H9 (cell line): ENCODE measurements around the gene GRID1. TPM values are rescaled to one million over a fixed set of nuclear protein-coding genes. Genes with fewer than 3 reads are reported as not detected.
A peak's percentile ranks its signal among the peaks of the same experiment; 100 is the strongest.

Source experiments
- DNase-seq: peaks from one replicate; pipeline ENCODE4 v3.0.0-alpha.2; 2017
- H2AFZ ChIP-seq: one replicate; pipeline ENCODE4 v1.6.1; 2013; ENCODE audit warnings: mild to moderate bottlenecking, low read length, control low read depth, moderate library complexity
- H2AK5ac ChIP-seq: 2 replicates; pipeline ENCODE4 v1.6.1; 2013; ENCODE audit warnings: low read length, control low read depth, mixed read lengths; ENCODE audit not compliant: insufficient read length
- H2BK120ac ChIP-seq: one replicate; pipeline ENCODE4 v1.6.1; 2013; ENCODE audit warnings: low read depth, mild to moderate bottlenecking, low read length, control low read depth, inconsistent platforms; ENCODE audit not compliant: poor library complexity, severe bottlenecking
- H2BK12ac ChIP-seq: 2 replicates; pipeline ENCODE4 v1.6.1; 2013; ENCODE audit warnings: low read length, control low read depth, mixed read lengths, low read depth; ENCODE audit not compliant: insufficient read length
- H2BK15ac ChIP-seq: 2 replicates; pipeline ENCODE4 v1.6.1; 2013; ENCODE audit warnings: low read depth, low read length, control low read depth
- H2BK20ac ChIP-seq: one replicate; pipeline ENCODE4 v1.6.1; 2013; ENCODE audit warnings: low read depth, mild to moderate bottlenecking, low read length, control low read depth, inconsistent platforms; ENCODE audit not compliant: poor library complexity, severe bottlenecking
- H2BK5ac ChIP-seq: 2 replicates; pipeline ENCODE4 v1.6.1; 2013; ENCODE audit warnings: low read length, control low read depth, mixed read lengths; ENCODE audit not compliant: insufficient read length
- H3K14ac ChIP-seq: 2 replicates; pipeline ENCODE4 v1.6.1; 2013; ENCODE audit warnings: low read length, control low read depth; ENCODE audit not compliant: insufficient read depth
- H3K18ac ChIP-seq: 2 replicates; pipeline ENCODE4 v1.6.1; 2013; ENCODE audit warnings: low read depth, mild to moderate bottlenecking, mixed read lengths, low read length, control low read depth; ENCODE audit not compliant: insufficient read length
- H3K23ac ChIP-seq: 2 replicates; pipeline ENCODE4 v1.6.1; 2013; ENCODE audit warnings: low read length, control low read depth, mixed read lengths, low read depth; ENCODE audit not compliant: insufficient read length
- H3K23me2 ChIP-seq: 2 replicates; pipeline ENCODE4 v1.6.1; 2013; ENCODE audit warnings: low read depth, mild to moderate bottlenecking, mixed read lengths, low read length, control low read depth; ENCODE audit not compliant: insufficient read length, poor library complexity, severe bottlenecking
- H3K27ac ChIP-seq: 2 replicates; pipeline ENCODE4 v1.5.1; 2013; ENCODE audit warnings: low read length, control low read depth, mixed read lengths, low read depth; ENCODE audit not compliant: insufficient read length
- H3K27me3 ChIP-seq: 2 replicates; pipeline ENCODE4 v1.6.1; 2013; ENCODE audit warnings: low read length, control low read depth, inconsistent platforms; ENCODE audit not compliant: insufficient read depth
- H3K4ac ChIP-seq: 2 replicates; pipeline ENCODE4 v1.6.1; 2013; ENCODE audit warnings: low read depth, mild to moderate bottlenecking, control low read depth, inconsistent platforms, low read length, moderate library complexity
- H3K4me1 ChIP-seq: 2 replicates; pipeline ENCODE4 v1.6.1; 2013; ENCODE audit warnings: low read length, control low read depth, inconsistent platforms; ENCODE audit not compliant: insufficient read depth
- H3K4me2 ChIP-seq: 2 replicates; pipeline ENCODE4 v1.6.1; 2013; ENCODE audit warnings: low read length, control low read depth, mixed read lengths; ENCODE audit not compliant: insufficient read length, insufficient read depth
- H3K56ac ChIP-seq: 2 replicates; pipeline ENCODE4 v1.6.1; 2013; ENCODE audit warnings: low read depth, mild to moderate bottlenecking, mixed read lengths, low read length, control low read depth; ENCODE audit not compliant: insufficient read length
- H3K79me1 ChIP-seq: 2 replicates; pipeline ENCODE4 v1.6.1; 2013; ENCODE audit warnings: low read depth, mild to moderate bottlenecking, moderate library complexity, low read length, control low read depth, inconsistent platforms; ENCODE audit not compliant: insufficient read depth, poor library complexity, severe bottlenecking
- H3K79me2 ChIP-seq: 2 replicates; pipeline ENCODE4 v1.6.1; 2013; ENCODE audit warnings: low read length, control low read depth, inconsistent platforms; ENCODE audit not compliant: insufficient read depth
- H3K9ac ChIP-seq: 2 replicates; pipeline ENCODE4 v1.6.1; 2013; ENCODE audit warnings: low read length, control low read depth, mixed read lengths; ENCODE audit not compliant: insufficient read length; ENCODE audit errors: extremely low read depth
- H3K9me3 ChIP-seq: one replicate; pipeline ENCODE4 v1.6.1; 2013; ENCODE audit warnings: low read depth, low read length, inconsistent platforms; ENCODE audit not compliant: control insufficient read depth
- H3T11ph ChIP-seq: one replicate; pipeline ENCODE4 v1.6.1; 2013; ENCODE audit warnings: mild to moderate bottlenecking, low read length, control low read depth, inconsistent platforms
- H4K20me1 ChIP-seq: one replicate; pipeline ENCODE4 v1.6.1; 2013; ENCODE audit not compliant: control insufficient read depth, insufficient read length, insufficient read depth
- H4K5ac ChIP-seq: 2 replicates; pipeline ENCODE4 v1.6.1; 2013; ENCODE audit warnings: low read depth, mild to moderate bottlenecking, mixed read lengths, low read length, control low read depth; ENCODE audit not compliant: insufficient read length
- H4K8ac ChIP-seq: replicated peaks from 2 replicates; pipeline ENCODE4 v1.6.1; 2013; ENCODE audit warnings: low read length, control low read depth, mixed read lengths, low read depth; ENCODE audit not compliant: insufficient read length
- H4K91ac ChIP-seq: 2 replicates; pipeline ENCODE4 v1.6.1; 2013; ENCODE audit warnings: low read depth, mild to moderate bottlenecking, moderate library complexity, mixed read lengths, low read length, control low read depth; ENCODE audit not compliant: insufficient read length
- H3K27ac Mint-ChIP-seq, 3 experiments: 2 replicates in 2 of 3; 3 replicates in 1 of 3; pipeline ENCODE4 v1.8.0; 2020 to 2021; ENCODE audit warnings: mixed read lengths in 3 of 3, mild to moderate bottlenecking in 1 of 3, moderate library complexity in 1 of 3
- H3K27me3 Mint-ChIP-seq: 2 replicates; pipeline ENCODE4 v1.8.0; 2021; ENCODE audit warnings: low read depth, mild to moderate bottlenecking, moderate library complexity, mixed read lengths
- H3K36me3 Mint-ChIP-seq, 3 experiments: 2 replicates in 2 of 3; 3 replicates in 1 of 3; pipeline ENCODE4 v1.8.0; 2020 to 2021; ENCODE audit warnings: low read depth in 3 of 3, mixed read lengths in 3 of 3; ENCODE audit not compliant: insufficient read depth in 1 of 3
- H3K4me1 Mint-ChIP-seq, 2 experiments: 2 replicates each; pipeline ENCODE4 v1.8.0; 2020; ENCODE audit warnings: mixed read lengths in 2 of 2
- H3K4me3 Mint-ChIP-seq, 2 experiments: 2 replicates in 1 of 2; 3 replicates in 1 of 2; pipeline ENCODE4 v1.8.0; 2020 to 2021; ENCODE audit warnings: mild to moderate bottlenecking in 2 of 2, mixed read lengths in 2 of 2, moderate library complexity in 1 of 2
- H3K9me3 Mint-ChIP-seq, 2 experiments: 2 replicates in 1 of 2; 3 replicates in 1 of 2; pipeline ENCODE4 v1.8.0; 2020; ENCODE audit warnings: mild to moderate bottlenecking in 2 of 2, mixed read lengths in 2 of 2, moderate library complexity in 1 of 2
- CTCF ChIP-seq: fragments of 200-600 bp; sonication (generic); conservative IDR thresholded peaks from 3 replicates; pipeline ENCODE4 v1.8.0; 2021; ENCODE audit warnings: antibody characterized with exemption, mild to moderate bottlenecking
- WGBS: extraction: QIAGEN DNeasy Blood & Tissue Kit; methylation state at CpG from one replicate; pipeline ENCODE4 v1.1.7; 2013; ENCODE audit warnings: missing lambda C conversion rate, low lambda C conversion rate, mixed read lengths; ENCODE audit not compliant: insufficient read length; ENCODE audit errors: extremely low coverage; 5-methylcytosine and 5-hydroxymethylcytosine counted together
- total RNA-seq: library from RNA; stranded (reverse); gene quantifications from 2 replicates; pipeline ENCODE4 v1.2.1, GENCODE V29; 2021

The GRID1 gene
- total RNA-seq, 1 experiment from 2014 or later, result 0.35 TPM

GRCh38 chr10:86017841-86018734 lies 348.5 kb downstream of the GRID1 start:
- Mint-ChIP-seq H3K27me3 (no peaks in the 10 kb centered on the region; the same call in none of the 2 replicates), H3K36me3 (no peaks in the 10 kb centered on the region), H3K4me1 (peaks cover 0 to 3% of the 10 kb centered on the region in 2 experiments; a peak in 1 of 4 replicates), H3K9me3 (no peaks in the 10 kb centered on the region), H3K4me3 (no peak overlapping the region), H3K27ac (peak overlapping the region in 1 of 3 experiments; percentile 51; a peak in 1 of 7 replicates)
- no peak overlapping the region for H4K8ac ChIP-seq
- no peak overlapping the region for H3K56ac ChIP-seq
- H3K79me2 ChIP-seq, result no peaks in the 10 kb centered on the region
- no peak overlapping the region for H3K4me2 ChIP-seq
- H3K79me1 ChIP-seq, result no peaks in the 10 kb centered on the region
- H2AK5ac ChIP-seq, result no peak overlapping the region
- H3K4ac ChIP-seq, result no peak overlapping the region
- no peak overlapping the region for H2BK15ac ChIP-seq
- no peaks in the 10 kb centered on the region for H3K27me3 ChIP-seq
- no peak overlapping the region for H3K27ac ChIP-seq
- H3K18ac ChIP-seq, result no peak overlapping the region
- H3K23ac ChIP-seq, result no peak overlapping the region
- H4K5ac ChIP-seq, result no peak overlapping the region
- no peak overlapping the region for H3K9ac ChIP-seq
- H2BK5ac ChIP-seq, result no peak overlapping the region
- no peak overlapping the region for H2BK20ac ChIP-seq
- no peaks in the 10 kb centered on the region for H3K4me1 ChIP-seq
- H2BK120ac ChIP-seq, result no peak overlapping the region
- WGBS, result no CpG with 5 or more reads among the region's 13 CpGs
- H2AFZ ChIP-seq, result no peak overlapping the region
- H3K14ac ChIP-seq, result no peak overlapping the region
- H3K9me3 ChIP-seq, result no peaks in the 10 kb centered on the region
- no peak for DNase-seq
- H3T11ph ChIP-seq, result no peak overlapping the region
- no peaks in the 10 kb centered on the region for H4K20me1 ChIP-seq
- H4K91ac ChIP-seq, result no peak overlapping the region
- no peaks in the 10 kb centered on the region for H3K23me2 ChIP-seq
- H2BK12ac ChIP-seq, result no peak overlapping the region
- no peak for TF ChIP-seq CTCF
